ENCODE measurements around the gene ARMC5.

DNA sequence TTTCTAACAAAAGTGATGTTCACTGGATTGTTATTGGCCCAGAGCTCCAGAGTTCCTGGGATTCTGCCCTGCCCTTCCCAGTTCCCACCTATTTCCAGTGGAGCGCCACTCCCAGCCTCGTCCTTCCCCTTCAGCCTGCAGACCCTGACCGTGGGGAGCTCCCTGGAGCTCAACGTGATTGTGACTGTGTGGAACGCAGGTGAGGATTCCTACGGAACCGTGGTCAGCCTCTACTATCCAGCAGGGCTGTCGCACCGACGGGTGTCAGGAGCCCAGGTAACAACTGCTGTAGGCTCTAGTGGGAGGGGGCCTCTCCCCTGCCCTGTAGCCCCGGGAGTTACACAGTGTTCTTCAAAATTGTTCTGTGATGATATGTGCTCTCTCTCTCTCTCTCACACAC lies 42.9 kb upstream of the ARMC5 start:
- TF ChIP-seq TAF1 (IDR thresholded peaks at IDR 0.05; ENCODE audit: low read depth) (no peak), NFIC (IDR thresholded peaks at IDR 0.05) (no peak), EP300 (IDR thresholded peaks at IDR 0.05; ENCODE audit: borderline replicate concordance) (no peak), RAD21 (IDR thresholded peaks at IDR 0.05; ENCODE audit: low read depth) (no peak), TCF12 (IDR thresholded peaks at IDR 0.05; ENCODE audit: low read depth) (no peak), CREB1 (IDR thresholded peaks at IDR 0.05; ENCODE audit: low read depth) (no peak), FOXM1 (IDR thresholded peaks at IDR 0.05; ENCODE audit: borderline replicate concordance, low read depth) (no peak), EGR1 (IDR thresholded peaks at IDR 0.05) (no peak), CEBPB (IDR thresholded peaks at IDR 0.05) (no peak), YY1 (IDR thresholded peaks at IDR 0.05; ENCODE audit: low read depth) (no peak), TEAD4 (IDR thresholded peaks at IDR 0.05) (no peak), ZBTB7A (IDR thresholded peaks at IDR 0.05; ENCODE audit: low read depth) (no peak)
- TF ChIP-seq, protein P1, sequence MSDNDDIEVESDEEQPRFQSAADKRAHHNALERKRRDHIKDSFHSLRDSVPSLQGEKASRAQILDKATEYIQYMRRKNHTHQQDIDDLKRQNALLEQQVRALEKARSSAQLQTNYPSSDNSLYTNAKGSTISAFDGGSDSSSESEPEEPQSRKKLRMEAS (IDR thresholded peaks at IDR 0.05) = no peak
- TF ChIP-seq, protein P2, sequence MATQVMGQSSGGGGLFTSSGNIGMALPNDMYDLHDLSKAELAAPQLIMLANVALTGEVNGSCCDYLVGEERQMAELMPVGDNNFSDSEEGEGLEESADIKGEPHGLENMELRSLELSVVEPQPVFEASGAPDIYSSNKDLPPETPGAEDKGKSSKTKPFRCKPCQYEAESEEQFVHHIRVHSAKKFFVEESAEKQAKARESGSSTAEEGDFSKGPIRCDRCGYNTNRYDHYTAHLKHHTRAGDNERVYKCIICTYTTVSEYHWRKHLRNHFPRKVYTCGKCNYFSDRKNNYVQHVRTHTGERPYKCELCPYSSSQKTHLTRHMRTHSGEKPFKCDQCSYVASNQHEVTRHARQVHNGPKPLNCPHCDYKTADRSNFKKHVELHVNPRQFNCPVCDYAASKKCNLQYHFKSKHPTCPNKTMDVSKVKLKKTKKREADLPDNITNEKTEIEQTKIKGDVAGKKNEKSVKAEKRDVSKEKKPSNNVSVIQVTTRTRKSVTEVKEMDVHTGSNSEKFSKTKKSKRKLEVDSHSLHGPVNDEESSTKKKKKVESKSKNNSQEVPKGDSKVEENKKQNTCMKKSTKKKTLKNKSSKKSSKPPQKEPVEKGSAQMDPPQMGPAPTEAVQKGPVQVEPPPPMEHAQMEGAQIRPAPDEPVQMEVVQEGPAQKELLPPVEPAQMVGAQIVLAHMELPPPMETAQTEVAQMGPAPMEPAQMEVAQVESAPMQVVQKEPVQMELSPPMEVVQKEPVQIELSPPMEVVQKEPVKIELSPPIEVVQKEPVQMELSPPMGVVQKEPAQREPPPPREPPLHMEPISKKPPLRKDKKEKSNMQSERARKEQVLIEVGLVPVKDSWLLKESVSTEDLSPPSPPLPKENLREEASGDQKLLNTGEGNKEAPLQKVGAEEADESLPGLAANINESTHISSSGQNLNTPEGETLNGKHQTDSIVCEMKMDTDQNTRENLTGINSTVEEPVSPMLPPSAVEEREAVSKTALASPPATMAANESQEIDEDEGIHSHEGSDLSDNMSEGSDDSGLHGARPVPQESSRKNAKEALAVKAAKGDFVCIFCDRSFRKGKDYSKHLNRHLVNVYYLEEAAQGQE (IDR thresholded peaks at IDR 0.05; ENCODE audit: low read depth) = no peak
